H1 (cell line): Measurements from ENCODE around the gene FBXO5. TPM values are rescaled to one million over a fixed set of nuclear protein-coding genes. Genes with fewer than 3 reads are reported as not detected.

Experiments
- CTCF ChIA-PET: fragments of 300-600 bp; sonication (Branson Sonifier 250); formaldehyde crosslinking; loops from one replicate; lab custom pipeline; 2021; ENCODE audit not compliant: partially characterized antibody; lab: Charles Lee
- POLR2A ChIA-PET: fragments of 300-600 bp; sonication (Branson Sonifier 250); formaldehyde crosslinking; loops from one replicate; lab custom pipeline; 2021; ENCODE audit warnings: inconsistent platforms; ENCODE audit not compliant: partially characterized antibody; lab: Charles Lee
- DNase-seq, 2 experiments: peaks; one replicate each; pipeline versions ENCODE4 v3.0.0 to v3.0.0-alpha.2; 2010 to 2022; ENCODE audit warnings: low spot score in 2 of 2, low read depth in 1 of 2, mixed read lengths in 1 of 2
- FAIRE-seq: peaks from 2 replicates; lab custom pipeline; 2011; peaks lifted over from hg19 to GRCh38; lab: Jason Lieb, UNC
- H2AFZ ChIP-seq: 2 replicates; pipeline ENCODE4 v1.8.1; 2012; ENCODE audit warnings: low read length, inconsistent platforms
- H2AK5ac ChIP-seq: 2 replicates; pipeline ENCODE4 v1.6.1; 2013; ENCODE audit warnings: low read depth, low read length
- H2BK120ac ChIP-seq: replicated peaks from 2 replicates; pipeline ENCODE3; 2013; ENCODE audit warnings: low read depth, low read length, inconsistent platforms
- H2BK12ac ChIP-seq: 2 replicates; pipeline ENCODE4 v1.6.1; 2013; ENCODE audit warnings: low read depth, low read length
- H2BK15ac ChIP-seq: 2 replicates; pipeline ENCODE4 v1.6.1; 2013; ENCODE audit warnings: low read length
- H2BK20ac ChIP-seq: 2 replicates; pipeline ENCODE4 v1.6.1; 2013; ENCODE audit warnings: low read length
- H2BK5ac ChIP-seq: 2 replicates; pipeline ENCODE4 v1.6.1; 2013; ENCODE audit warnings: low read depth, low read length
- H3K14ac ChIP-seq: 2 replicates; pipeline ENCODE4 v1.6.1; 2013; ENCODE audit warnings: inconsistent platforms; ENCODE audit not compliant: insufficient read length
- H3K18ac ChIP-seq: 2 replicates; pipeline ENCODE4 v1.6.1; 2013; ENCODE audit warnings: low read length; ENCODE audit errors: extremely low read depth
- H3K23ac ChIP-seq: 2 replicates; pipeline ENCODE4 v1.6.1; 2013; ENCODE audit warnings: inconsistent platforms; ENCODE audit not compliant: insufficient read length
- H3K23me2 ChIP-seq: 2 replicates; pipeline ENCODE4 v1.6.1; 2013; ENCODE audit warnings: low read depth, low read length
- H3K27ac ChIP-seq: 2 replicates; pipeline ENCODE4 v1.6.1; 2011; ENCODE audit warnings: low read depth, low read length, inconsistent platforms
- H3K27me3 ChIP-seq, 4 experiments: replicated peaks in 1 of 4; 1 replicate in 1 of 4; 2 replicates in 3 of 4; pipeline versions ENCODE4 v1.6.1 to v1.8.1; 2011 to 2013; ENCODE audit warnings: low read length in 3 of 4, mild to moderate bottlenecking in 3 of 4, inconsistent platforms in 2 of 4, mixed read lengths in 2 of 4, moderate library complexity in 1 of 4; ENCODE audit not compliant: control insufficient read depth in 3 of 4, insufficient read depth in 3 of 4; ENCODE audit errors: extremely low read depth in 1 of 4
- H3K36me3 ChIP-seq, 4 experiments: 2 replicates each; pipeline versions ENCODE4 v1.6.1 to v1.8.1; 2011 to 2013; ENCODE audit warnings: mild to moderate bottlenecking in 4 of 4, low read length in 3 of 4, moderate library complexity in 2 of 4, control low read depth in 1 of 4, inconsistent platforms in 1 of 4; ENCODE audit not compliant: insufficient read depth in 4 of 4, control insufficient read depth in 2 of 4
- H3K4ac ChIP-seq: replicated peaks from 2 replicates; pipeline ENCODE3; 2013; ENCODE audit warnings: low read length, low read depth, mixed read lengths, inconsistent platforms; ENCODE audit not compliant: insufficient read length
- H3K4me1 ChIP-seq, 4 experiments: replicated peaks in 1 of 4; 1 replicate in 1 of 4; 2 replicates in 3 of 4; pipeline versions ENCODE4 v1.6.1 to v1.8.1; 2011 to 2013; ENCODE audit warnings: low read length in 3 of 4, inconsistent platforms in 2 of 4, mixed read lengths in 1 of 4; ENCODE audit not compliant: insufficient read depth in 4 of 4, control insufficient read depth in 3 of 4
- H3K4me2 ChIP-seq, 2 experiments: 2 replicates each; pipeline versions ENCODE4 v1.6.1 to v1.8.1; 2011 to 2013; ENCODE audit warnings: low read depth in 2 of 2, low read length in 2 of 2, control low read depth in 1 of 2, inconsistent platforms in 1 of 2, mild to moderate bottlenecking in 1 of 2; ENCODE audit not compliant: insufficient read depth in 1 of 2
- H3K4me3 ChIP-seq, 4 experiments: fragments of 200-600, 300-600 bp in 1 of 4; sonication (generic), shearing (Covaris generic), sonication (Bioruptor Twin) in 1 of 4; 2 replicates each; pipeline versions ENCODE4 v1.5.1 to v1.8.1; 2011 to 2016; ENCODE audit warnings: low read length in 4 of 4, low read depth in 3 of 4, control low read depth in 2 of 4, inconsistent platforms in 2 of 4, mild to moderate bottlenecking in 2 of 4, mixed read lengths in 1 of 4, moderate library complexity in 1 of 4; ENCODE audit not compliant: insufficient read depth in 2 of 4; ENCODE audit errors: extremely low read depth in 1 of 4
- H3K56ac ChIP-seq: replicated peaks from 2 replicates; pipeline ENCODE3; 2013; ENCODE audit warnings: low read depth, mild to moderate bottlenecking, mixed read lengths, low read length, inconsistent platforms; ENCODE audit not compliant: insufficient read length
- H3K79me1 ChIP-seq: 2 replicates; pipeline ENCODE4 v1.6.1; 2013; ENCODE audit warnings: low read depth, low read length, control low read depth
- H3K79me2 ChIP-seq, 2 experiments: 2 replicates each; pipeline versions ENCODE4 v1.6.1 to v1.8.1; 2012 to 2013; ENCODE audit warnings: low read length in 2 of 2, mild to moderate bottlenecking in 2 of 2, inconsistent platforms in 1 of 2; ENCODE audit not compliant: insufficient read depth in 2 of 2, control insufficient read depth in 1 of 2
- H3K9ac ChIP-seq, 4 experiments: replicated peaks in 1 of 4; 1 replicate in 1 of 4; 2 replicates in 3 of 4; pipeline versions ENCODE4 v1.6.1 to v1.8.1; 2011 to 2013; ENCODE audit warnings: low read depth in 3 of 4, low read length in 3 of 4, control low read depth in 2 of 4, mild to moderate bottlenecking in 2 of 4, moderate library complexity in 2 of 4, inconsistent platforms in 1 of 4; ENCODE audit errors: extremely low read depth in 1 of 4
- H3K9me3 ChIP-seq, 2 experiments: 2 replicates each; pipeline versions ENCODE4 v1.6.1 to v1.8.1; 2012 to 2013; ENCODE audit warnings: mild to moderate bottlenecking in 2 of 2, moderate library complexity in 2 of 2, control low read depth in 1 of 2, inconsistent platforms in 1 of 2, low read depth in 1 of 2, low read length in 1 of 2, mixed read lengths in 1 of 2; ENCODE audit not compliant: insufficient read depth in 2 of 2
- H4K20me1 ChIP-seq, 2 experiments: replicated peaks in 1 of 2; 2 replicates each; pipeline versions ENCODE3 to v1.8.1; 2011 to 2013; ENCODE audit warnings: inconsistent platforms in 2 of 2, low read length in 2 of 2, mild to moderate bottlenecking in 1 of 2; ENCODE audit not compliant: insufficient read depth in 2 of 2, control insufficient read depth in 1 of 2
- H4K5ac ChIP-seq: 2 replicates; pipeline ENCODE4 v1.6.1; 2013; ENCODE audit warnings: low read length, low read depth, mixed read lengths, inconsistent platforms; ENCODE audit not compliant: insufficient read length
- H4K8ac ChIP-seq: 2 replicates; pipeline ENCODE4 v1.8.0; 2013; ENCODE audit warnings: mild to moderate bottlenecking, moderate library complexity, low read length, inconsistent platforms; ENCODE audit not compliant: insufficient read depth; ENCODE audit errors: extremely low read depth
- H4K91ac ChIP-seq: replicated peaks from 2 replicates; pipeline ENCODE3; 2013; ENCODE audit warnings: low read length, mixed read lengths, inconsistent platforms; ENCODE audit not compliant: insufficient read length
- EGR1 ChIP-seq: IDR thresholded peaks from 2 replicates; pipeline ENCODE4 v1.6.1; 2011; ENCODE audit warnings: low read depth, low read length, borderline replicate concordance
- GTF2F1 ChIP-seq: IDR thresholded peaks from 2 replicates; pipeline ENCODE4 v1.6.1; 2012; ENCODE audit warnings: low read depth, low read length, improper control_type of control experiment, borderline replicate concordance
- MAX ChIP-seq: IDR thresholded peaks from 2 replicates; pipeline ENCODE4 v1.6.1; 2012; ENCODE audit warnings: inconsistent platforms
- SIRT6 ChIP-seq: IDR thresholded peaks from one replicate; pipeline ENCODE4 v1.7.1; 2012; ENCODE audit warnings: low read length, inconsistent platforms
- SIX5 ChIP-seq: IDR thresholded peaks from 2 replicates; pipeline ENCODE4 v1.6.1; 2011; ENCODE audit warnings: mild to moderate bottlenecking, low read depth, low read length
- TAF7 ChIP-seq: optimal IDR thresholded peaks from 2 replicates; pipeline ENCODE3; 2011; ENCODE audit warnings: low read depth, mild to moderate bottlenecking, inconsistent platforms, low read length, moderate library complexity, borderline replicate concordance
- YY1 ChIP-seq: IDR thresholded peaks from 2 replicates; pipeline ENCODE4 v1.6.1; 2011; ENCODE audit warnings: low read depth, mild to moderate bottlenecking, low read length
- ZNF274 ChIP-seq: IDR thresholded peaks from 2 replicates; pipeline ENCODE4 v1.7.0; 2012; ENCODE audit warnings: low read length, borderline replicate concordance; ENCODE audit errors: extremely low read depth
- WGBS, 2 experiments: shearing (Covaris generic) in 1 of 2; methylation state at CpG; one replicate each; pipeline versions ENCODE4 v1.1.6 to v1.1.7; 2013 to 2015; ENCODE audit warnings: low lambda C conversion rate in 2 of 2, mixed read lengths in 2 of 2, inconsistent platforms in 1 of 2, low coverage in 1 of 2, missing lambda C conversion rate in 1 of 2; ENCODE audit not compliant: insufficient replicate concordance in 2 of 2, insufficient coverage in 1 of 2, insufficient read length in 1 of 2; ENCODE audit errors: extremely low coverage in 1 of 2, missing lambda C conversion rate in 1 of 2; 5-methylcytosine and 5-hydroxymethylcytosine counted together
- polyA plus RNA-seq, 7 experiments: library from polyadenylated mRNA; depleted of rRNA in 3 of 7; stranded (reverse) in 5 of 7; unstranded in 2 of 7; fragments of >200 nt in 5 of 7; fragments of 200-250 nt in 2 of 7; gene quantifications; 1 replicate in 5 of 7; 2 replicates in 1 of 7; 4 replicates in 1 of 7; pipeline versions ENCODE4 v1.2.1 to v1.2.3, GENCODE V29; 2011 to 2013; ENCODE audit warnings: missing spikeins in 2 of 7, mixed read lengths in 2 of 7
- total RNA-seq: library from RNA; stranded (reverse); fragmentation: NEBNext Ultra II Directional; extraction: Animal tissue kit (Norgen Biotek cat#: 25700); gene quantifications from 2 replicates; pipeline ENCODE4 v1.2.1, GENCODE V29; 2021

The FBXO5 gene
- total and polyA plus RNA-seq, 2 of the 8 experiments (the other 6 are each of a cell fraction or from before 2014, with no cell fraction given) = 13.7 to 55.1 TPM

DNA sequence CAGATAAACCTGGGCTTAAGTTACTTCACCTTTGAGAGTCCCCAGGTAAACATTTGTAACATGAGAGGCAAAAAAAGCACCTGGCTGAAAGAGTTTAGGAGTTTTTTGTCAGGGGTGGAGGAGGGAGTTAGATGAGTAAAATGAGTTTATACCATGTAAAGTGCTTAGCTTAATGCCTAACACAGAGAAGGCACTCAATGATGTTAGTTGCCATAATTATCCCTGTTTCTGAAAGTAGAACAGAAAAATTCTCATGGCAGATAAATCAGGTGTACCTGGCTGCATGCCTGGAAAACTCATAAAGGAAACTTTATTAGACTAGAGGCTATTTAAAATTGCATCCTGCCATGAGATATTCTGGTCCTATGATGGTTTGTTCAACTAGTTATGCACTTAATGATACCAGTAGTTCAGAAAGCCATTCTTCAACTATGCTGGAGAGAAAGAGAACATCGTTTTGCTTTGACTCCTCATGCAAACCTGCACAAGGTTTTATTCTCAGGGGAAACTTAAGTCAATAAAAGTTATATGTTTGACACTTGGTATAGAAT is 40.4 kb downstream of the FBXO5 start:
- no peaks in the 10 kb centered on the region for H3K9me3 ChIP-seq
- no peak overlapping the region for H2BK5ac ChIP-seq
- no peaks in the 10 kb centered on the region for H3K23me2 ChIP-seq
- TF ChIP-seq SIRT6 (no peak), TAF7 (no peak), ZNF274 (no peak), SIX5 (no peak), MAX (no peak), YY1 (no peak), EGR1 (no peak), GTF2F1 (no peak)
- H3K4me1 ChIP-seq = peaks cover 0 to 3% (median 0%) of the 10 kb centered on the region in 4 experiments; a peak in 2 of 7 replicates
- no peak overlapping the region for H4K8ac ChIP-seq
- H4K20me1 ChIP-seq = no peaks in the 10 kb centered on the region
- H3K18ac ChIP-seq = no peak overlapping the region
- no peaks in the 10 kb centered on the region for H3K79me1 ChIP-seq
- no peak overlapping the region for H4K5ac ChIP-seq
- no peaks in the 10 kb centered on the region for H3K27me3 ChIP-seq
- no peak overlapping the region for H3K4me2 ChIP-seq
- no peak overlapping the region for H2BK12ac ChIP-seq
- DNase-seq (no peak), FAIRE-seq (no peak)
- ChIA-PET CTCF (interaction anchor here (1.3 to 7.6 kb wide), 5 partner anchors 11 to 78 kb away, joined by 3 to 33 read pairs (median 5); no protein-coding TSS in a partner anchor), POLR2A (no interaction called here)
- H2AK5ac ChIP-seq = no peak overlapping the region
- no peak overlapping the region for H3K14ac ChIP-seq
- no peak overlapping the region for H3K9ac ChIP-seq
- H3K23ac ChIP-seq = no peak overlapping the region
- 87% methylated on average over 1 of the region's 1 CpG; no CpG with 5 or more reads in 1 of the 2 experiments for WGBS, 2 experiments
- H3K4ac ChIP-seq = no peak overlapping the region
- no peaks in the 10 kb centered on the region for H3K36me3 ChIP-seq
- no peak overlapping the region for H2BK15ac ChIP-seq
- H2BK20ac ChIP-seq = no peak overlapping the region
- no peak overlapping the region for H3K27ac ChIP-seq
- H3K4me3 ChIP-seq = no peak overlapping the region
- H2BK120ac ChIP-seq = no peak overlapping the region
- no peak overlapping the region for H3K56ac ChIP-seq
- H3K79me2 ChIP-seq = no peaks in the 10 kb centered on the region
- no peak overlapping the region for H4K91ac ChIP-seq
- no peak overlapping the region for H2AFZ ChIP-seq
